GM23248 (cell line): Measurements from ENCODE around the gene TRIM2.

Experiments used
- EZH2 ChIP-seq: fragments of 200-600 bp; sonication (generic); IDR thresholded peaks from 2 replicates; pipeline ENCODE4 v1.6.1; 2018; ENCODE audit warnings: antibody characterized with exemption, mild to moderate bottlenecking; ENCODE audit not compliant: insufficient read depth, poor library complexity, severe bottlenecking
- EZH2phosphoT487 ChIP-seq: fragments of 200-600 bp; sonication (generic); IDR thresholded peaks from 2 replicates; pipeline ENCODE4 v1.6.1; 2018; ENCODE audit warnings: antibody characterized with exemption, moderate library complexity, mild to moderate bottlenecking, low read depth; ENCODE audit not compliant: insufficient read depth

- TF ChIP-seq EZH2: no peak
- TF ChIP-seq EZH2phosphoT487: no peak
Measured at GRCh38 chr4:153174821-153175567, 29.2 kb upstream of the TRIM2 start.
